HG02763 (cell line): Measurements from ENCODE around the gene FRMD4A.

Experiments
- ATAC-seq: cut with Tn5 transposase; IDR thresholded peaks from one replicate; pipeline ENCODE4 v1.9.1; 2021; ENCODE audit warnings: mild to moderate bottlenecking, moderate library complexity; ENCODE audit not compliant: unreplicated experiment

Gene FRMD4A

DNA sequence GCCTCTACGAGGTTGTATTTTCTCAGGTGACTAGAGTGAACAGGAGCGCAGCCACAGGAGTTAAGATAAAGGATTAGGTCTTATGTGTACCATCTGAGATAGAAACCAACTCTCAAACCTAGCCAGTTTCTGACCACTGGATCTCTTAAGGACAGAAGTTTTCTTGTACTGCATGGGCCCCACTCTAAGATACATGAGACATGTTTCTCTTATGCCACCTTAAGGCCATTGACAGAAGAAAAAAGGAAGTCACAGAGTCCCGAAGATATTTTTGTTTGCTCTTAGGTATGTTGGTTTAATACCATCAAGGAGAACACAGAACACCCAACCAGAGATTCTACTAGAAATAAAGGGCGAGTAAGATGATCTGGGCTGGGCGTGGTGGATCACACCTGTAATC, 335.8 kb downstream of the FRMD4A start:
- no peak for ATAC-seq

GRCh38 chr10:13993673-13994089, 337.0 kb downstream of the FRMD4A start:
- ATAC-seq, result no peak

- no peak for ATAC-seq
Observed at GRCh38 chr10:13993169-13993568, 337.6 kb downstream of the FRMD4A start.

GRCh38 chr10:13991353-13991752, 339.4 kb downstream of the FRMD4A start:
- ATAC-seq, result no peak

GRCh38 chr10:13990946-13991345, 339.8 kb downstream of the FRMD4A start:
- ATAC-seq, result no peak

GRCh38 chr10:13990392-13990805, 340.3 kb downstream of the FRMD4A start:
- ATAC-seq, result no peak

GRCh38 chr10:13989616-13990015, 341.1 kb downstream of the FRMD4A start:
- no peak for ATAC-seq

DNA sequence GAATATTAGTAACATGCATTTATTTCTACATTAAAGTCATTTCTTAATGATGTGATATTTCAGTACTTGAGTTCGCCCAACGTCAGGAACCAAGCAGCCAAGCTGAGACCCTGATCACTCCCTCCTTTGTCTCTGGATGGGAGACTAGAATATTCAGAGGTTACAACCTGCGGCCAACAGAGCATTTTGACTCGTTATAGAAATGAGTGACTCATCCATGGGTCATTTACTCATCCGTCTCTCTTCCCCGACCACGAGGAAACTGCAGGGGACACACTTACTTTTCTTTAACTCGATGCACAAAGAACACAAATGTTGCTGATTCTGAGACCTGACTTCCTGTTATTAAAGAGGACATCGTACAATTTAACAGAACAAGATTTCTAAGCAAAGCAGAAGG, 343.3 kb downstream of the FRMD4A start:
- ATAC-seq, result no peak

GRCh38 chr10:13984647-13985155, 346.0 kb downstream of the FRMD4A start:
- ATAC-seq, result no peak

DNA sequence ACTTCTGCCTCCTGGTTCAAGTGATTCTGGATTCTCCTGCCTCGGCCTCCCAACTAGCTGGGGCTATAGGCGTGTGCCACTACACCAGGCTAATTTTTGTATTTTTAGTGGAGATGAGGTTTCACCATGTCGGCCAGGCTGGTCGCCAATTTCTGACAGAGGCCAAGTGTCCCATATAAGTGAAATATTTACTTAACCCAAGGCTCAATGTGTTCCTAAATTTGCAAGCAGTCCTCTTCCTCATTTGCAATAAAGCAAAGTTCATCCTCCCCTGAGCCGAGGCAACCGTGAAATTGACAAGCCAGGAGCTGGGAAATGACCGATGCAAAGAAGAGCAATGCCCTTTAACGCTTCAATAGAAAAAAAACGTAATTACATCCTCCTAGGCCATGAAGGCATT, 347.7 kb downstream of the FRMD4A start:
- ATAC-seq, result no peak

DNA sequence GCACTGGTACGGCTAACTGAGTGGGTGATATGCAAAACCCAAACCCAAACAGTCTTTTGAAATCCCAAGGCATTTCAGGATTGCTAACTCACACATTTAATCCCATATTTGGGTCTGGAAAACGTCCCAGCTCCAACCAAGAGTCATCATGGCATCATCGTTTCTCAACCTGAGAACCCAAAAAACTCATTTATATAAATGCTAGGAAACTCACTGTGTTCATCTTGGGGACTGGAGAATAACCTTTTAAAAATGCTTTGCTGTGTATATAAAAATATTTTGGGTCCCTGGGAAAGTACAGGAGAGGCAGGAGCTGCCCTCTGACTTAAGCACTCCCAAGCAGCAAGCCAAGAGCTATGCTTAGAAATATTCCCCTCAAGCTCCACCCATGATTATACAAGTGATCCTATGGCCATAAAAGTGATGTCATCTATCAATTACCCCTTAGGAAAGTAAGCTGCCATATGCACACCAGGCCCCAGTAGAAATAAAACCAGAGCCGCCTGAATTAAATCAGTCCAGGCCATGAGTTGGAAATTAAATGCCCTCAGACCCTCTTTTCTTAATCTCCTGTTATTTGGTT, 352.1 kb downstream of the FRMD4A start:
- ATAC-seq, result no peak

DNA sequence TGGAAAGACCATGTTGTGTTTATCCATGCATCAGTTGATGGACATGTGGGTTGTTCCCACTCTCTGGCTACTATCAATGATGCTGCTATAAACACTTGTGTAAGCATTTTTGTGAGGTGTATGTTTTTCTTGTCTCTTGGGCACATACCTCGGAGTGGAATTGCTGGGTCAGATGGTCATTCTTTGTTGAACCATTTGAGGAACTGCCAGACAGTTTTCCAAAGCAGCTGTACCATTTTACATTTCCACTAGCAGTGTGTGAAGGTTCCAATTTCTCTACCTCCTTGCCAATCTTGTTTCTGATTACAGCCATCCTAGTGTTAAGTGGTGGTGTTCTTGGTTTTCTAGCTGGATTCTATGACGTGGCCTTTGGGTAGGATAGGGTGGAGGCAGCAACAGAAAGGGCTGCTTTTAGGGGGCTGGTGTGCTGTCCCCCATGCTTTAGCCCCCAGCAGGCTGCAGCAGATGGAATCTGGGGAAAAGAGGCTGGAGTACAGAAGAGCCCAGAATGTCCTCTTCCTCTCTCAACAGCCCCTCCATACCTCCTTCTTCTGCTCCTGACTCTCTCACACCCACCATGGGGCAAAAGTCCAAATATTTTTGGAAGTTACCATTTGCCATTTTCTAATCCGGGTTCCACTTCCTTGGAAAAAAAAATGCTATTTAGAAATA, 352.7 kb downstream of the FRMD4A start:
- no peak for ATAC-seq

- ATAC-seq, result no peak
Observed at GRCh38 chr10:13973742-13974141, 357.0 kb downstream of the FRMD4A start.

GRCh38 chr10:13972609-13973008, 358.1 kb downstream of the FRMD4A start:
- no peak for ATAC-seq

DNA sequence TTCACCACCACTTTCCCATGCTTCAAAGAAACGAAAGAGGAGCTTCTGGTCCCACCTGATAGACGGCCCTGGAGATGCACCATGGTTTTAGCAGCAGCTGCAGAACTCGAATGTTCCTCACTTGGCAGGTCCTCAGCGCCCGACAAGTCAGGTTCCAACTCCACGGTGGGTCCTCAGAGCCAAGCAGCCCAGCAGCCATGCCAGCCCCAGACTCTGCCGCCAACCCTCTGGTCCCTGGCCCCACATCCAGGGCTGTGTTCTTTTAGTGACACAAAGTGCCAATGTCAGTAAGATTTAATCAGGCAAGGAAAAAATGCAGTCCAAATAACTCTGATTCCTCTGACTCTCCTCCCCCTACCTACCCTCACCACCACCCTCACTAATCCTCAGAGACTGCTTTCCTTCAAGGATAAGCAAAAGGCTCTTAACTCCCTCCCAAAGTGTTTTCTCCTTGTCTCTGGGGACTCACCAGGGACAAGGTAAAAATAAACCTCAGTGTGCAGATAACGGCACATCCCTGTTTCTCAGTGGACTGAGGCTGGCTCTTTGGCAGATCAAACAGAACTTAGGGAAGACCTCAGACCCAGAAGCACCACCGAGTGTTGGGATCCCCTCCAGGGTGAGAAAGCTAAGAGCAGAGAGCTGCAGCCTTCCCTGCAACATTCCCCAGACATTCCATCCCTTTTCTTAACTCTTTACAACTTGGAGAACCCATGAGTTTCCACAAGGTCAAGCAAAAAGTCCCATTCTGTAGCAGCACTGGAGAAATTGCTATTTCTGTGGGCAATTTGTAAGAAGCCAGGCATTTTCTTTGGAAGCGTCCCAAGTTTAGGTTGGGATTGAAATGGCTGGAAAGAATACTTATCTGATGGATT, 358.9 kb downstream of the FRMD4A start:
- ATAC-seq, result no peak

DNA sequence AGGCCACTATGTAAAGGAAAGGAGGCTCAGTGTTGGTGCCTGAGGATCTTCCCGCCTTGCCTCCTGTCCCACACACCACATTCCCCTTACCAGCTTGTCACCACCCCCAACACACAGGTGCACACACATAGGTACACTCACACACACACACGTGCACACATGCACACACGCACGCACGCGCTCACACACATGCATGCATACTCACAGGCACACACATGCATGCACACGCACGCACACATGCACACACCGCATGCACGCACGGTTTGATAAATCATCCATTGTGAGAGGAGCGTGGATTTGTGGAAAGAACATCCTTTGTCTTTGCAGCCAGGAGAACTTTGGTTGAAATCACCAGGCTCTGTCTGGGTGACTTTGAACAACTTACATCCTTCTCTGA, 359.8 kb downstream of the FRMD4A start:
- no peak for ATAC-seq

DNA sequence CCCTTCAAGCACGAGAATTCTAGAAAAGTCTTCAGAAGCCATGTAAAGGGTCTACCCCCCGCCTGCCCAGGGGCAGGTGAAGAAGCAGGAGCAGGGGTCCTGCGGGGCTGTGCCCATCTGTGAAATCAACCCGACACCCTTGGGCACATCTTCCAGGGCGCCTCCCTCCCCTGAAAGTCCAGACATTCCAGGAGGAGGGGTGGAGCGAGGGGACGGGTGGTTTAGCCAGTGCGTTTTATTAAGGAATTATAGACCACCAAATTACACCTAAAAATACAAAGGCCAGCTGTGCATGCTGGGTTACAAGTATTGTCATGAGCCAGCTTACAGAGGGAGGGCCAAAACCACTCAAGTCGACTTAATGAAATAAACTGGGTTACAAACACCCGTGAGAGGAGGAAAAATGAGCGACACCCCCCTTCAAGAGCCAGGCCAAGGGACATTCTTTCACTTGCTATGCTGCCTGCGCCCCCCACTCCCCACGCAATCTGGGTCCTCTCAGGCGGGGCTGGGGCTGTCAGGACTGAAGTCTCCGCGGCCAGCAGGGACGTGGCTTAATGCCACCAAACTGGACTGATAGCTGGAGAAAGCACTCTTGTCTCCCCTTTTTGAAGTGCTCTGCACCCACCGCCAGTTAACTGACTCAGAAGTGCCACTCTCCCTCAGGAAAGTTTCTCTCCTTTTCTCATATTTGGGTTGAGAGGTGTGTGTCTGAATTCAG, 360.3 kb downstream of the FRMD4A start:
- ATAC-seq, result no peak

DNA sequence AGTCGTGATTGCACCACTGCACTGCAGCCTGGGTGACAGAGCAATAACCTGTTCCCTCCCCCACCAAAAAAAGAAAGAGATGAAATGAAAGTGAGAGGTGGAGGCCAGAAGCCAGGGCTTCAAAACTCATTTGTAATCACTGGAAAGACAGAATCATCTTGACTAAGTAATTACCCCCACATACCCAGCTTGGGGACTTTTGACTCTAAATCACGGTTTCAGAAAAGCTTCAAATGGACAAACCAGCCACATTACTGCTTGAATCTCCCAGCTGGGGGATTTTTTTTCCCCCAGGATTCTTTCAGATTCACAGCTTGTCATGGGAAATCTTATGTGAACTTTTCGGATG, 361.0 kb downstream of the FRMD4A start:
- ATAC-seq, result no peak

DNA sequence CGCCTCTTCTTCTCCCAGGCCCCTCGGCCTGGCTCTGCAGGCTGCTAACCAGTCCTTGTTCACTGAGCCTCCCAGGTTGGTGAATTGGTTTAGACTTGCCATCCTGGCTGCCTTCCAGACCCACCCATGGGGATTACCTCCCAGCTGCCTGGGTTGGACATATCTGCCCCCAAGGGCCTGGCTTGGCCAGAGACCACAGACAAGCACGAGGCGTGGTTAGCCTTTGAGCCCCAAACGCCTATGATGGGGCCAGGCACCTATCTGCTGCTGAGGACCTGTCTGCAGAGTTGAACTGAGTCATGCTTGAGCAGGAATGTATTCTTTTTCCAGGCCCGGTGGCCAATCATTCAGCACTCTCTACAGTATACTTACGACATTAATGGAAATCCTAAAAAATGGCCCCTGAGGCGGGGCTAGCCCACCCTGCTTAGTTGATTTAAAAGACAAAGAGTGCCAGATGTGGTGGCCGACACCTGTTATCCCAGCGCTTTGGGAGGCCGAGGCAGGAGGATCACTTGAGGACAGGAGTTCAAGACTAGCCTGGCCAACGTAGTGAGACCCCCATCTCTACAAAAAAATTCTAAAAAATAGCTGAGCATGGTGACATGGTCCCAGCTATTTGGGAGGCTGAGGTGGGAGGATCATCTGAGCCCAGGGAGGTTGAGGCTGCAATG, 361.5 kb downstream of the FRMD4A start:
- no peak for ATAC-seq

DNA sequence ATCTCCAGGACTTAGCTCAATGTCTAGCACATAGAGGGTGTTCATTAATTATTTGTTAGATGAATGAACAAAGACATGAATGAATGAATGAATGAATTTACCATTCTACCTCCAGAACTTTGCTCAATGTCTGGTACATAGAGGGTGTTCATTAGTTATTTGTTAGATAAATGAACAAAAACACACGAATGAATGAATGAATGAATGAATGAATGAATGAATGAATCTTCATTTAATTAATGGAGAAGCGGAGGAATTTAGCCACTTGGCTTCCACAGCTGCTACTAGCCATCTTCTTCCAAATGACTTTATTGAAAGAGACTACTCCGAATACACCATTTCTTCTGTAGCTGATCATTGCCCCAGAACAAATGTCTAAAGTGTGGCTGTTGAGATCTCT, 368.9 kb downstream of the FRMD4A start:
- no peak for ATAC-seq

DNA sequence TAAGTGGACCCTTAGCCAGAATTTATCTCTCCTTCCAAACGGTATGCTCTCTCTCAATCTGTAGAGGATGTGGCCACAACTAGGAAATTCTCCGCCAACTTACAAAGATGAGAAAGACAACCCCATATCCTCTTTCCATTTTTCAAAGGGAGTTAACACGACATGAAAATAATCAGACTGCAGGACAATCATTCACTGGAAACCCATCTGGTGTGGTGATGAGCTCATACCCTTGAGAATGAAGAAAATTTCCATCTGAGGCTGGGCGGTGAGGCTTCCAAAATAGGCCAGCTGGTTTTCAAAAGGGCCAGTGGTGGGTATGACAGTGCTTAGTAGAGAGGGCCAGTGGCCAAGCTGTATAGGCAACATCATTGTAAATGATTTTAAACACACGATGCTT, 369.6 kb downstream of the FRMD4A start:
- no peak for ATAC-seq
